Measurements from ENCODE around the gene PAPSS2.
"Not testable (repeated sequence)": the region's sequence is repeated elsewhere in the genome, so short reads cannot be mapped to it uniquely, and the experiment has no call there.

The PAPSS2 gene

DNA sequence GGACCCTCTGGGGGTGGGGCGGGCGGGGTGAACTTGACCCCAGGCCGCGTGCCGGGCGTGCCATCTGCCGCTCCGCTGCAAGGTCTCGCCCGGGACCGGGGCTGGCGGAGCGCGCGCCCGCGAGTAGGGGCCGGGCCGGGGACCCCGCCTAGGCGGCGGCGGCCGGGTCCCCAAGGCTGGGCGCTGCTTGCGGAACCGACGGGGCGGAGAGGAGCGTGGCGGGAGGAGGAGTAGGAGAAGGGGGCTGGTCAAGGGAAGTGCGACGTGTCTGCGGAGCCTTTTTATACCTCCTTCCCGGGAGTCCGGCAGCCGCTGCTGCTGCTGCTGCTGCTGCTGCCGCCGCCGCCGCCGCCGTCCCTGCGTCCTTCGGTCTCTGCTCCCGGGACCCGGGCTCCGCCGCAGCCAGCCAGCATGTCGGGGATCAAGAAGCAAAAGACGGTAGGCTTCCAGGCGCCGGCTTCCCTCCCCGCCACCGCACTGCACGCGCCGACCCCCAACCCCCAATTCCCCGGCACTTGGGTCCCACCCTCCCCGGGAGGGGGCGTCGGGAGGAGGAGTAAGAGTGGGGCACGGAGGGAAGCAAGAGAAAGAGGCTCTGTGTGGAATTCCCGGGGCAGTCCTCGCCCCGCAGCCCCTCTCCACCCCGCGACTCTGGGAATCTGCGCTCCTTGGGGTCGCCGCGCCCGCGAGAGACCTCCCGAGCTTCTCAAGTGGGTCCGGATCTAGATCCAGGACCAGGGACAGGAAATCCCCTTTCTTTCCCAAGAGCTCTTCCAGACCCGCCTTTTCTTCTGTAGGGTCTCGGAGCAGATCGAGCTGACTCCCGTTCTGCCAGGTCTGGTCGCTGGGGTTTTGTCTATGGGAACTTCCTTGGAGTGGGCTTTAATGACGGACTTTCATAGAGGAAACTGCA is at the start of gene PAPSS2:
Gene PAPSS2, plus strand, starts transcription at position 308 of the 913 bp plus-strand sequence. Its CDS starts 104 bp downstream, at position 412.
- intact Hi-C loops (cut with DNase I), result loop anchor here (10.0 kb wide), 1 partner anchor 125 kb away; no protein-coding TSS in a partner anchor
- DNase-seq, result peak in 9 of 10 donors; percentile 16 to 89 (median 33)

DNA sequence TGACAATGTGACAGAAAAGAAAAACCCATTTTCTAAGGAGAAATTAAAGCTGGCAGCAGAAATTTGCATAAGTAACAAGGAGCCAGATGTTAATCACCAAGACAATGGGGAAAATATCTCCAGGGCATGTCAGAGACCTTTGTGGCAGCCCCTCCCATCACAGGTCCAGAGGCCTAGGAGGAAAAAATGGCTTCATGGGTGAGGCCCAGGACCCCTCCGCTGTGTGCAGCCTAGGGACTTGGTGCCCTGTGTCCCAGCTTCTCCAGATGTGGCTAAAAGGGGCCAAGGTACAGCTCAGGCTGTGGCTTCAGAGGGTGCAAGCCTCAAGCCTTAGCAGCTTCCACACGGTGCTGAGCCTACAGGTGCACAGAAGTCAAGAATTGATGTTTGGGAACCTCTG is 48.3 kb upstream of the PAPSS2 start:
- DNase-seq; intact Hi-C loops (cut with DNase I): not testable (repeated sequence)

DNA sequence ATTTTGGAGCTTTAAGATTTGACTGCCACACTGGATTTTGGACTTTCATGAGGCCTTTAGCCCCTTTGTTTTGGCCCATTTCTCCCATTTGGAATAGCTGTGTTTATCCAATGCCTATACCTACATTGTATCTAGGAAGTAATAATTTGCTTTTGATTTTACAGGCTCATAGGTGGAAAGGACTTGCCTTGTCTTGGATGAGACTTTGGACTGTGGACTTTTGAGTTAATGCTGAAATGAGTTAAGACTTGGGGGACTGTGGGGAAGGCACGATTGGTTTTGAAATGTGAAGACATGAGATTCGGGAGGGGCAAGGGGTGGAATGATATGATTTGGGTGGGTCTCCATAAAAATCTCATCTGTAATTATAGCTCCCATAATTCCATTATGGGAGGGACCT is 47.6 kb upstream of the PAPSS2 start:
- intact Hi-C loops (cut with DNase I), result no loop called here

DNA sequence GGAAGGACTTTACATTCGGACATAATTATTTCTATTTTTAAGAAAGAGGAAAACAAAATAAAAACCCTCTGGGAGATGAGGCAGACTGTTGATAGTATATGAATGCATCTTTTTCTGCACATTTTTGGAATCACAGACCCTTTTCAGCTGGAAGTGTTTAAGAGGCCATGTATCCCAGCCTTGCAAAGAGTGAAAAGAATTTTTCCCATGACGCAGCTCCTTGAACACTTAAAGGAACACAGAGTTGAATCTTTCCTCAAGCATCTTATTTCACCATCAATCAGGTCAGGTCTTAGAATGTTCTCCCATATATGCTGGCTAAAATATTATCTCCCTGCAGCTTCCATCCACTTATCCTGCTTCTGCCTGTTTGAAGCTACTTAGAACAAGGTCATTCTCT is 45.9 kb upstream of the PAPSS2 start:
- DNase-seq, result no peak
- intact Hi-C loops (cut with DNase I), result no loop called here

More for the DNA sequence above, 47.6 kb upstream of the PAPSS2 start:
- DNase-seq, result no peak

DNA sequence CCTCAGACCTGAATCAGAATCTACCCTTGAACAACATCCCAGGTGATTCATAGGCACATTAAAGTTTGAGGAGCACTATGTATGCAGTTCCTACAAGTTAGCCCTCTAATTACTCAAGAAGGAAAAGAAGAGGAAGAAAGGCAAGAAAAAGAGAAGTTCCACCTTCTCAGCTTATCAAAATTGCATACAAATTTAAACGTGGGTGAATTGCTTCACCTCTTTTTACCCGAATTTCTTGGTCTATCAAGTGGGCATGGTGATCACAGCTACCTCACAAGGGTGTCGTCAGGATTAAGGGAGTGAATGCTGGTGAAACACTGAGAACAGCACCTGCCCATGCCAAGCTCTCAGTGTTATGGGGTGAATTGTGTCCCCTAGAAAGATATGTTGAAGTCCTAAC is 43.8 kb upstream of the PAPSS2 start:
- intact Hi-C loops (cut with DNase I), result no loop called here
- no peak for DNase-seq

DNA sequence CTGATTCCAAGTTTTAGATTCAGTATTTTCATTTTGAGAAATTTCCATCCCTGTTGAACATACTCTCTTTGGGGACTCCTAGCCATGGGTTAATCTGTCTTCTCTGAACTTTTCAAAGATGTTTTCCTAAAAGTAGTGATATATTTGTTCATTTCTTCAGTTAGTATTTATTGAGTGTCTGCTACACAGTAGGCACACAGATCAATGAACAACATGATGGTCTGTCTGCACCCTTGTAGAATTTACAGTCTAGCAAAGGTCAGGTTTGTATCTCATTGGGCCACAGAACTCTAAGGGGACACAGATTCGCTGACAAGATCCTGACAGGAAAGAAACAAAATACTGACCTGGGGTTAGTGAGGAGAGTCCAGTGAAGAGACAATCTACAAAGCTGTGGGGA is 42.2 kb upstream of the PAPSS2 start:
- DNase-seq, result no peak

DNA sequence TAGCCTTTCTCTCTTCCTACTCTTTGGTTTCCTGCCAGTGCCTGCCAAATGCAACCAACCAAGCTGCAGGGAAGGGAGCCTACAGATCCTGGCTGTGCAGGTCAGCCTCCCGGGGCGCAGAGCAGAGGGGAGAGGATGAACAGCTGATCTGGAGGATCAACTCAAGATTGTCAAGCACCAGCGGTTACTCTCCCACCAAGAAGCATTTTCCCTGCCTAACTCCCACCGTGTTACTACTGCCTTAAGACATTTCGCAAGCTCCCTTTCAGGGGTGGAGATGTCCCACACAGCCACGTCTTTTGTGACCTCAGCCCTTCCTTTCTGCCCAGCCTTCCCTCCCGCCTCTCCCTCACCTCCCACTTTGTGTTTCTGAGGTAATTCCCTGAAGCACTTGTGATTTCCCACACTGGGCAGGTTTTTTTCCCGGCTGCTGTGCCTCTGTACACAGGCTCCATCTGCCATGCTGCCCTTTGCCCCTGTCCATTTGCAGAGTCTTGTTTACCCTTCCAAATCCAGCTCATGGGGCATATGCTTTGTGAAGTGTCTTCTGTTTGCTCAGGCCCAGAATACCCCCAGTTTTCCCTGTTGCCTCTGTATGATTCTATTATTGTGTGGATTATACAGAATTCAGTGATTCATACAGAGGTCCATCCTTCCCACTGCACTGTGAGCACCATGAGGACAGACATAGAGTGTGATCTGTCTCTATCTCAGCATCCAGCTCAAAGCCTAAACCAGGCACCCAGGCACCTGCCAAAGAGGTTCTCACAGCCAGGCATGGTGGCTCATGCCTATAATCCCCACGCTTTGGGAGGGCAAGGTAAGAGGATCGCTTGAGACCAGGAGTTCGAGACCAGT is 40.9 kb upstream of the PAPSS2 start:
- no peak for DNase-seq
- intact Hi-C loops (cut with DNase I), result no loop called here

More for the DNA sequence above, 42.2 kb upstream of the PAPSS2 start:
- intact Hi-C loops (cut with DNase I), result no loop called here

DNA sequence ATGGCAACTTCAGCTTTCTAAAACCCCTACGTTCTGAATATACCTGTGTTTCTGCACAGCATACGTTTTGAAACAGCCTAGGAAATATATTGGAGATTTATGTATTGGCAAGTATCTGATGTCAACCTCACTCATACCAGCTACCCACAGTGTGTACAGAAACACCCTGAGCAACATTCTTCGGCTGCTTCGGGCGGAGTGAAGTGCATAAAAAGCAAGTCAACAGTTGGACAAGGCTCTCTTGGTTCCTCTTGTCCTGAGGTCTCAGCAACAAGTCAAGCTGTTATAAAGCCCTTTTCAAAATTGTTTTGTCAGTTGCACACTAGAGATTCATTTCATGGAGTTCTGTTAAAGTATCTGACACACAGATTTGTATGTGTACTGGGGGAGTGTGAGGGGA is 40.0 kb upstream of the PAPSS2 start:
- intact Hi-C loops (cut with DNase I), result no loop called here
- no peak for DNase-seq

DNA sequence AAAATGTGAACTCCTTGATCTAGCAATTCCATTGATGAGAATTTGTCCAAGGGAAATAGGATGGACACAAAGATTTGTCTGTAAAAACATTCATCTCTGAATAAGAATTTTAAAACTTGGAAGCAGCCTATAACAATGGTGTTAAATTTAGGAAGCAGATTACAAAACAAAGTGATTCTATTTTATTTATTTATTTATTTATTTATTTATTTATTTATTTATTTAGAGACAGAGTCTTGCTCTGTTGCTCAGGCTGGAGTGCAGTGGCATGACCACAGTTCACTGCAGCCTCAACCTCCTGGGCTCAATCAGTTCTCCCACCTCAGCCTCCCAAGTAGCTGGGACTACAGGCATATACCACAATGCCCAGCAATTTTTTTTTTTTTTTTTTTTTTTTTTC is 38.2 kb upstream of the PAPSS2 start:
- intact Hi-C loops (cut with DNase I); DNase-seq: not testable (repeated sequence)

DNA sequence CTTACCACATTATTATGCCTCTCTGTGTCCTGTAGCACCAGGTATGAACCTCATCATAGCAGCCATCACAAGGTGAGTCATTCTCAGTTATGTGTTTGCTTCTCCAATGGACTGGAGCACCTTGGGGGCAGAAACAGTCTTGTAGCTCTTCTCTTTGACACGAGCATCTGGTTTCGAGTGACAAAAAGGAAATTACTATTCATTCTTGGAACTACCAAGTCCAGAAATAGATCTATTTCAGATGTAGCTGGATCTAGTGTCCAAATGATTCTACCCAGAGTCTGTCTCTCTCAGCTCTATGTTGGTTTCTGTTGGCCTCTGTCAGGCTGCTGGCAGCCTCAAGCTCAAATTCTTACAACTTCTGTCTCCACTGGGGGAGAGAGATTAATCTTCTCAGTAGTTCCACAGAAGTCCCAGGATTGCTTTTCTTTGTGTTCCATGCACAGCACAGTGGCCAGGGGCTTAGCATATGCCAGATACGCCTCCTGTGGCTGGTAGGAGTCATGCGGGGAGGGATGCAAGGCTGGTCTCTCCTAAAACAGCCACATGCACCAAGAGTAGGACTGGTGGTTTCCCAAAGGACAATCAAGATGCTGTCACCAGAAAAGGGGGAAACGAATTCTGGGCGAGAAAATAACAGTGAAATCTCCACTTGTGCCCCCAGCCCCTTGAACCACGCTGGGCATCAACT is 37.2 kb upstream of the PAPSS2 start:
- intact Hi-C loops (cut with DNase I), result no loop called here
- DNase-seq, result no peak

DNA sequence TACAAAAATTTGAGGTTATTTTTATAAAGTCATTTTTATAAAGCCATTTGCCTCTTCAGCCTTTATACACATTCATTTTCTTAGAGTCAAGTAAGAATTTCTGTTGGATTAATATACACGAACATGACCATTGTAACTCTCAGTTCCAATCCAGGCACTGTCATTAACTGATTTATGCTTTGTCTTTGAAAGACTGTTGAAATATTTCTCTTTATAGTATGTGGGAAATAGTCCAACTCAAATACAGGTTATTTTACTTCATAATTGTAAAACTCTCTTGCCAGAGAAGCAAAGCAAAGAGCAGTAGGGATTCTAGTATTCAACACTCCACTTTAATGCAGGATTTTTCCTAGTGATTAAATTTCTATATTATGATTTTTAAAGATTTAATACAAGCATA is 36.5 kb upstream of the PAPSS2 start:
- no peak for DNase-seq
- intact Hi-C loops (cut with DNase I), result no loop called here

DNA sequence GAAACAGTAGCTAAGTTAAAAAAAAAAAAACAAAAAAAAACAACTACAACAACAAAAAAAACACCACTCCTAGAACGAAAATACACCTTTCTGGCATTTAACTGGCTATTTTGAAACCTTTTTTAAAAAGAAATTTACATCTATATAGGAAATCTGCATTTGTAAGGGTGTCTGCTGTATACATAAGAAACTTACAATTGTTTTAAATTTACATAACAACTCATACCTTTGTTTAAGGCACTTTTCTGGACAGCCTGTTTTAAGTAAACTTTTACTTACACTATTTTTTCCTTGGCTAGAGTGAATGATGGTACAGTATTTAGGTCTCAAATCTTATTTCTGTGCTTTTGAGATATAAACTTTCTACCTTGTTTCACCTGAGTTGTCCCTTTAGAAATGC is 34.0 kb upstream of the PAPSS2 start:
- no peak for DNase-seq
- intact Hi-C loops (cut with DNase I), result no loop called here

DNA sequence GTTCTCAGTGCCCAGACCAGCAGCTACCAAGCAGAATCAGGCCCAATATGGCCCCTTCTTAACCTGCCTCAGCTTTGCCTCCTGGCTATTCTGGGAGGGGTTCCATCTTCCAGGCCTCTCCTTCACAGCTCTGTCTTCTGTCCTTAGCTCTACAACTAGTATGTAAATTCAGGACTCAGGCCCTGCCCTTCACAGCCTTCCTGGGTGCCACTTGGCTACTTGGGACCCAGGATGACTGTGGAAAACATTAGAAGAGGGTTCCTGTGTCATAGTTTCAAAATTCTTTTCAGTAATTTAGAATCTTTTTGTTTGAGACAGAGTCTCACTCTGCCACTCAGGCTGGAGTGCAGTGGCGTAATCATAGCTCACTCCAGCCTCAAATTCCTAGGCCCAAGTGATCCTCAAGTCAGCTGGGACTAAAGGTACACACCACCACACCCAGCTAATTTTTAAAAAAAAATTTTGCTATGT is 33.2 kb upstream of the PAPSS2 start:
- no peak for DNase-seq
- intact Hi-C loops (cut with DNase I), result no loop called here

DNA sequence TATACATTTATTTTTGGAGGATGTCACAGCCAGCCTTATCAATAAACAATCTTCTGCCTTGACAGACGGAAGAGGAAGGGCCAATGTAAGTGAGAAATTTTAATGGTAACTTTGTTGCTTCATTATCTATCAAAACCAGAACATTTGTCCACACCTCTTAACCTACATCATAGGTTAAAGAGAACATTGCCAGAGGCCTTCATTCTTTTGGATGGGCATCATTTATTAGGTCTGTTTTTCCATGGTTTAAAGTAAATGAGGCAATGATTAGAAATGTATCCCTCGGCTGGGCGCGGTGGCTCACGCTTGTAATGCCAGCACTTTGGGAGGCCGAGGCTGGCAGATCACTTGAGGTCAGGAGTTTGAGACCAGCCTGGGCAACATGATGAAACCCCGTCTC is 29.5 kb upstream of the PAPSS2 start:
- DNase-seq, result no peak
- intact Hi-C loops (cut with DNase I), result no loop called here

DNA sequence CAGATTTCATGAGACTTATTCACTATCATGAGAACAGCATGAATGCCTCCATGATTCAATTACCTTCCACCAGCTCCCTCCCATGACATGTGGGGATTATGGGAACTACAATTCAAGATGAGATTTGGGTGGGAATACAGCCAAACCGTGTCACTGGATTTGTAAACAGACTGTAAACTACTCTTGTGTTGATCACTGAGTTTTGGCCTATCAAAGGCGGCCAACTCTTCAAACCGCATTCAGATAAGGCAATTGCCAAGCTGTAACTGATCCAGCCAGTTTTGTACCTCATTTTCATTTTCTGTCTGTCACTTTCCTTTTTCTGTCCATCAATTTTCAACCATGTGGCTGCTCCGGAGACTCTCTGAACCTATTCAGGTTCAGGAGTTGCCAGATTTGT is 27.2 kb upstream of the PAPSS2 start:
- DNase-seq, result no peak
- intact Hi-C loops (cut with DNase I), result no loop called here

DNA sequence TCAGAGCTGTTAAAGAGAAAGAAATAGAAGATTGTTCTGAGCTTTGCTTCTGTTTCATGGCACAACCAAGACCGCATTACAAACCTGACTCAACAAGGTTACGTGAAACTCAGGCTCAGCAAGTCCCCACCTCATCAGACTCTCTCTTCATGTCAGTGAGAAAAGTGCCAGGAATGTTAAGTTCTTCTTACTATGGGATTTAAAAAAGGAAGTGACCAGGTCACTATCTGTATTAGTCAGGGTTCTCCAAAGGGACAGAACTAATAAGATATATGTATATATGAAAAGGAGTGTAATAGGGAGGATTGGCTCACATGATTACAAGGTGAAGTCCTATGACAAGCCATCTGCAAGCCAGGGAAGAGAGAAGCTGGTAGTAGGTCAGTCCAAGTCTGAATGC is 25.4 kb upstream of the PAPSS2 start:
- no peak for DNase-seq
- intact Hi-C loops (cut with DNase I), result no loop called here

DNA sequence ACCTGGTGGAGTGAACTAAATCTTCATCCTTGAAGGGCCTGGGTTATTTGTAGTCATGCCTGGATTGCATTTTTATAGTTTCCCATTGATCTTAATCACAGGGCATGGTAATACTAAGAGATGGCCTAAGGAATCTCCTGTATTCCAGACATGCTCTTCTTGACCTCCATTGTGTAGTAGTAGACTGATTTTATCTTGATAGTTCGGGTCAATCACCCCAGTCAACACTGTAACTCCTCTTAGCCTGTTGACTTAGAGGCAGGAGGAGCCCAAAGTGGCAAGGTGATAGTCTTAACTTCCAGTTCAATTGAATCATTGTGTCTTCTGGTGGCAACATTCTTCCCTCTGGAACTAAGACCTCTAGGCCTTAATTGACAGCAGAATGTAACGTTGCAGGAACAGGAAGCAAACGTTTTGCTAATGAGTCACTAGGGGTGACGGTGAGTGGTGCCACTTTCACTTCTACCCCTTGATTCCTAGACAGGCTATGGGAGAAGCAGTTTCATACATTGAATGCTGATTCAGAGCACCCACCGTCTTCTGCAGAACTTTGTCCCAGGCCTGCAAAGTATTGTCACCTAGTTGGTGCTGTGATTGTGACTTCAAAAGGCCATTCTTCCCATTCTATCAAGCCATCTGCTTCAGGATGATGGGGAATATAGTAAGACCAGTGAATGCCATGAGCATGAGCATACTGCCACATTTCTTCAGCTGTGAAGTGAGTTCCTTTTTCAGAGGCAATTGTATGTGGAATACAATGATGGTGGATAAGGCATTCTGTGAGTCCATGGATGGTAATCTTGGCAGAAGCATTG is 24.0 kb upstream of the PAPSS2 start:
- DNase-seq, result no peak
- intact Hi-C loops (cut with DNase I), result no loop called here

DNA sequence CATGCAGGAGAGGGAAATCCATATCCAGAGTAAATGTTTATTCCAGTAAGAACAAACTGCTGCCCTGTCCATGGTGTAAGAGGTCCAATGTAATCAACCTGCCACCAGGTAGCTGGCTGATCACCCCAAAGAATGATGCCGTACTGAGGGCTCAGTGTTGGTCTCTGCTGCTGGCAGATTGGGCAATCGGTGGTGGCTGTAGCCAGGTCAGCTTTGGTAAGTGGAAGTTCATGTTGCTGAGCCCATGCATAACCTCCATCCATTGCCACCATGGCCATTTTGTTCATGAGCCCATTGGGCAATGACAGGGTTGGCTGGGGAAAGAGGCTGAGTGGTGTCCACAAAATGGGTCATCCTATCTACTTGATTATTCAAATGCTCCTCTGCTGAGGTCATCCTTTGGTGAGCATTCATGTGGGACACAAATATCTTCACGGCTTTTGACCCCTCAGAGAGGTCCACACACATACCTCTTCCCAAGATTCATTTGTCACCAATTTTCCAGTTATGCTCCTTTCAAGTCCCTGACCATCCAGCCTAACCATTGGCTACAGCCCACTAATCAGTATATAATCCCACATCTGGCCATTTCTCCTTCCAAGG is 23.3 kb upstream of the PAPSS2 start:
- intact Hi-C loops (cut with DNase I), result no loop called here
- DNase-seq, result no peak

DNA sequence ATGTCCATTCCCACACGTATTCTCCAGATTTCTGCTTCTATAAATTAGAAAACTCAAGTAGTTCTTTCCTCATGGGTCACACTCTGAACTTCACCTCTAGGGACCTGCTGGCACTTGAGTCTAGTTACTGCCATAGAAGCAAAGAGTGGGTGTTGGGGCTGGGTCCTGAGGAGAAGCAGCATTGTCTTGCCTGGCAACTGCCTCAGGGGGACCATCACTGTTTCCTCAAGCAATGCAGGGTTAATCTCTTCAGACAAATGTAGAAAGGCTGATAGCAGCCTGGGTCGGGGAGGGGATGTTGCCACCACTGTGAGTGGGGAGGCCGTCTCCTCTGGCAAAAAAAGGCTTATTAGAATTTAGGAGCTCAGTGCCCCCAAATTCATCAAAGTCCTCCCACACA is 20.2 kb upstream of the PAPSS2 start:
- intact Hi-C loops (cut with DNase I), result no loop called here
- DNase-seq, result no peak
